GM23248 (cell line): ENCODE data around the gene PLXNB1. TPM values are rescaled to one million over a fixed set of nuclear protein-coding genes. Genes with fewer than 3 reads are reported as not detected.
"Not testable (repeated sequence)": the region's sequence is repeated elsewhere in the genome, so short reads cannot be mapped to it uniquely, and the experiment has no call there.

Source experiments
- DNase-seq: peaks from one replicate; pipeline ENCODE4 v3.0.0-alpha.2; 2015
- H2AFZ ChIP-seq: fragments of 200-600 bp; sonication (generic); 2 replicates; pipeline ENCODE4 v1.6.1; 2016; ENCODE audit warnings: antibody characterized with exemption
- H3F3A ChIP-seq: fragments of 200-600 bp; sonication (generic); 2 replicates; pipeline ENCODE4 v1.6.1; 2016; ENCODE audit warnings: mild to moderate bottlenecking, antibody characterized with exemption, mixed run types; ENCODE audit not compliant: insufficient read depth
- H3K27ac ChIP-seq: fragments of 200-600 bp; sonication (generic); 2 replicates; pipeline ENCODE4 v1.5.1; 2016; ENCODE audit warnings: mild to moderate bottlenecking
- H3K27me3 ChIP-seq: fragments of 200-600 bp; sonication (generic); replicated peaks from 2 replicates; pipeline ENCODE4 v1.6.1; 2016; ENCODE audit warnings: mild to moderate bottlenecking; ENCODE audit not compliant: insufficient read depth
- H3K36me3 ChIP-seq: fragments of 200-600 bp; sonication (generic); 2 replicates; pipeline ENCODE4 v1.6.1; 2016; ENCODE audit warnings: low read depth, mild to moderate bottlenecking
- H3K4me1 ChIP-seq: fragments of 200-600 bp; sonication (generic); 2 replicates; pipeline ENCODE4 v1.6.1; 2016; ENCODE audit warnings: mild to moderate bottlenecking; ENCODE audit not compliant: insufficient read depth
- H3K4me2 ChIP-seq: fragments of 200-600 bp; sonication (generic); one replicate; pipeline ENCODE4 v1.6.1; 2016; ENCODE audit warnings: mild to moderate bottlenecking; ENCODE audit not compliant: unreplicated experiment
- H3K4me3 ChIP-seq: fragments of 200-600 bp; sonication (generic); 2 replicates; pipeline ENCODE4 v1.5.1; 2016; ENCODE audit warnings: mild to moderate bottlenecking
- H3K79me2 ChIP-seq: fragments of 200-600 bp; sonication (generic); 2 replicates; pipeline ENCODE4 v1.6.1; 2016; ENCODE audit warnings: mild to moderate bottlenecking; ENCODE audit not compliant: insufficient read depth
- H3K9ac ChIP-seq: fragments of 200-600 bp; sonication (generic); 2 replicates; pipeline ENCODE4 v1.6.1; 2016; ENCODE audit warnings: mild to moderate bottlenecking
- H3K9me2 ChIP-seq: fragments of 200-600 bp; sonication (generic); 2 replicates; pipeline ENCODE4 v1.6.1; 2016; ENCODE audit warnings: mixed run types, mild to moderate bottlenecking, moderate library complexity; ENCODE audit not compliant: insufficient read depth
- H3K9me3 ChIP-seq: fragments of 200-600 bp; sonication (generic); one replicate; pipeline ENCODE4 v1.6.1; 2017; ENCODE audit warnings: low read depth
- H4K20me1 ChIP-seq: fragments of 200-600 bp; sonication (generic); 2 replicates; pipeline ENCODE4 v1.6.0; 2016; ENCODE audit not compliant: insufficient read depth
- EZH2 ChIP-seq: fragments of 200-600 bp; sonication (generic); IDR thresholded peaks from 2 replicates; pipeline ENCODE4 v1.6.1; 2018; ENCODE audit warnings: antibody characterized with exemption, mild to moderate bottlenecking; ENCODE audit not compliant: insufficient read depth, poor library complexity, severe bottlenecking
- EZH2phosphoT487 ChIP-seq: fragments of 200-600 bp; sonication (generic); IDR thresholded peaks from 2 replicates; pipeline ENCODE4 v1.6.1; 2018; ENCODE audit warnings: antibody characterized with exemption, moderate library complexity, mild to moderate bottlenecking, low read depth; ENCODE audit not compliant: insufficient read depth
- WGBS, 2 experiments: methylation state at CpG; one replicate each; pipeline ENCODE4 v1.1.6; 2015 to 2017; ENCODE audit warnings: low lambda C conversion rate in 2 of 2, low coverage in 1 of 2; ENCODE audit errors: missing lambda C conversion rate in 2 of 2; 5-methylcytosine and 5-hydroxymethylcytosine counted together
- in situ Hi-C: fragments of 300-500 bp; cut with MboI; formaldehyde crosslinking; loops from 2 replicates; pipeline ENCODE4 v1.15.0; 2020
- polyA plus RNA-seq: library from polyadenylated mRNA; unstranded; fragments of >200 nt; fragmentation: Nextera tagmentation; extraction: Ambion mirVana; gene quantifications from 2 replicates; pipeline ENCODE4 v1.2.1, GENCODE V29; 2016
- total RNA-seq: library from RNA; depleted of rRNA; stranded (reverse); fragments of >200 nt; shearing (Covaris generic); gene quantifications from 2 replicates; pipeline ENCODE4 v1.2.3, GENCODE V29; 2014

PLXNB1 gene
- total and polyA plus RNA-seq, 2 experiments from 2014 or later: 3.3 to 5.5 TPM

DNA sequence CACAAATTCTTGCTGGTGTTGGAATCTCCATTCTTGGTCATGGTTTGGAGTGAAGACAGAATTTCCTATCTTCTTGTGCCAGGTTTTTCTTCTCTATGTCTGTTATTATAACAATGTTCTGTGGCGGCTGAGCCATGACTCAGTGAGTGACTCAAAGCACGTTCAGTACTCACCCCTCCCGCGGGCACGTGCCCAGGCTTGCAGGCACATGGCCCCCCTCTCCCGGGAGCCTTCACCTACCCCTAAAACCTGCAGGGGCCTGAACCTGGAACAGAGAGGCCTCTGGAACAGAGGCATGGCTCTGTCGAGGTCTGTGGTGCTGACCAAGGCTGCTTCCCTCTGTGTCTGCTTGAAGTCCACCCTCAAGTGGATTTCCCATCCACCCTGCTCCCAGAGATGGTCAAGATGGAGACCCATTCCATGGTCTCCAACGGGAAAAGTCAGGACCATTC lies 27.6 kb downstream of the PLXNB1 start:
- Histone ChIP-seq H3K4me1 (peaks cover 12% of the 10 kb centered on the region), H3K4me3 (0 out of 2 replicates have a peak overlapping the region, but pooled peaks have one; percentile 12), H3K9ac (no peak overlapping the region), H3K9me2 (no peaks in the 10 kb centered on the region), H3K4me2 (peak overlapping the region; percentile 87), H3K27me3 (no peaks in the 10 kb centered on the region; the same call in 1 of the 2 replicates), H3K27ac (peak overlapping the region; percentile 53), H3K36me3 (no peaks in the 10 kb centered on the region), H2AFZ (no peak overlapping the region), H3F3A (peaks cover 12% of the 10 kb centered on the region), H3K9me3 (no peaks in the 10 kb centered on the region), H4K20me1 (no peaks in the 10 kb centered on the region), H3K79me2 (no peaks in the 10 kb centered on the region)
- DNase-seq: peak; percentile 97
- TF ChIP-seq EZH2 (no peak), EZH2phosphoT487 (0 out of 2 replicates have a peak, but pooled peaks have one; percentile 65)
- 0 to 2% methylated on average over 8 of the region's 8 CpGs for WGBS, 2 experiments
- in situ Hi-C loops: no loop called here

- H3K27ac ChIP-seq: peak overlapping the region; percentile 53; the same call in 1 of the 2 replicates
- H2AFZ ChIP-seq, in situ Hi-C loops, DNase-seq, H3K9me2 ChIP-seq, H3K27me3 ChIP-seq, H4K20me1 ChIP-seq, H3K79me2 ChIP-seq, H3K9me3 ChIP-seq, H3K36me3 ChIP-seq: not testable (repeated sequence)
- peak overlapping the region; percentile 21; the same call in 1 of the 2 replicates for H3K9ac ChIP-seq
- H3K4me1 ChIP-seq: peaks cover 12% of the 10 kb centered on the region
- 0 out of 2 replicates have a peak overlapping the region, but pooled peaks have one; percentile 12 for H3K4me3 ChIP-seq
- WGBS, 2 experiments: 74 to 76% methylated on average over 12 of the region's 12 CpGs
- peaks cover 12% of the 10 kb centered on the region for H3F3A ChIP-seq
- H3K4me2 ChIP-seq: peak overlapping the region; percentile 87
Observed at GRCh38 chr3:48401434-48401901, 28.4 kb downstream of the PLXNB1 start.

GRCh38 chr3:48400824-48401433 lies 29.0 kb downstream of the PLXNB1 start:
- no peak overlapping the region for H3K4me2 ChIP-seq
- H2AFZ ChIP-seq: no peak overlapping the region
- no peak for TF ChIP-seq EZH2
- no peak for TF ChIP-seq EZH2phosphoT487
- peak; percentile 60 for DNase-seq
- WGBS, 2 experiments: 59 to 61% methylated on average over 6 of the region's 6 CpGs
- no peak overlapping the region for H3K27ac ChIP-seq
- no peak overlapping the region for H3K9ac ChIP-seq
- H3K36me3 ChIP-seq: no peaks in the 10 kb centered on the region
- in situ Hi-C loops: no loop called here
- H3K9me3 ChIP-seq: no peaks in the 10 kb centered on the region
- peaks cover 12% of the 10 kb centered on the region for H3F3A ChIP-seq
- no peaks in the 10 kb centered on the region for H3K79me2 ChIP-seq
- peaks cover 12% of the 10 kb centered on the region for H3K4me1 ChIP-seq
- H3K27me3 ChIP-seq: peaks cover 3% of the 10 kb centered on the region
- no peaks in the 10 kb centered on the region for H4K20me1 ChIP-seq
- H3K9me2 ChIP-seq: no peaks in the 10 kb centered on the region
- H3K4me3 ChIP-seq: no peak overlapping the region

- H3K27ac ChIP-seq: no peak overlapping the region
- in situ Hi-C loops: no loop called here
- peaks cover 12% of the 10 kb centered on the region for H3F3A ChIP-seq
- no peaks in the 10 kb centered on the region for H3K36me3 ChIP-seq
- no peaks in the 10 kb centered on the region for H3K9me2 ChIP-seq
- no peak overlapping the region for H2AFZ ChIP-seq
- no peak overlapping the region for H3K9ac ChIP-seq
- H3K9me3 ChIP-seq: no peaks in the 10 kb centered on the region
- no peak overlapping the region for H3K4me2 ChIP-seq
- H3K79me2 ChIP-seq: no peaks in the 10 kb centered on the region
- no peaks in the 10 kb centered on the region for H4K20me1 ChIP-seq
- DNase-seq: no peak
- H3K4me3 ChIP-seq: no peak overlapping the region
- 55 to 61% methylated on average over 4 of the region's 4 CpGs for WGBS, 2 experiments
- H3K4me1 ChIP-seq: peaks cover 12% of the 10 kb centered on the region
- peaks cover 10% of the 10 kb centered on the region for H3K27me3 ChIP-seq
- TF ChIP-seq EZH2 (no peak), EZH2phosphoT487 (no peak)
Observed at GRCh38 chr3:48399387-48400172, 30.3 kb downstream of the PLXNB1 start.
